ENCODE measurements around the gene CALD1. TPM values are rescaled to one million over a fixed set of nuclear protein-coding genes. Genes with fewer than 3 reads are reported as not detected.

The CALD1 gene
- total RNA-seq, 1 donor from 2014 or later, result 118 TPM

- no peak overlapping the region for H2AFZ ChIP-seq (replicated peaks)
- no peaks in the 10 kb centered on the region for H3F3A ChIP-seq (ENCODE audit: low read depth)
- H3K36me3 ChIP-seq, result no peaks in the 10 kb centered on the region
- no peak overlapping the region for H3K9ac ChIP-seq
- no peak for DNase-seq (ENCODE audit: low spot score)
- peaks cover 27% of the 10 kb centered on the region for H4K20me1 ChIP-seq (ENCODE audit: low read depth)
- Mint-ChIP-seq H3K36me3 (peaks cover 27% of the 10 kb centered on the region), H3K27ac (no peak overlapping the region), H3K4me1 (peaks cover 10% of the 10 kb centered on the region), H3K27me3 (ENCODE audit: insufficient read depth, low read depth) (no peaks in the 10 kb centered on the region), H3K9me3 (peaks cover 17% of the 10 kb centered on the region), H3K4me3 (no peak overlapping the region)
- H3K79me2 ChIP-seq (ENCODE audit: low read depth), result peaks cover 100% of the 10 kb centered on the region
- H3K27ac ChIP-seq, result no peak overlapping the region
- H3K4me3 ChIP-seq, result no peak overlapping the region
- H3K27me3 ChIP-seq, result no peaks in the 10 kb centered on the region
- no peaks in the 10 kb centered on the region for H3K9me3 ChIP-seq (ENCODE audit: low read depth)
- peaks cover 38% of the 10 kb centered on the region for H3K4me1 ChIP-seq
- no peak for TF ChIP-seq EZH2phosphoT487 (IDR thresholded peaks at IDR 0.05)
- no peak for TF ChIP-seq CTCF (IDR thresholded peaks at IDR 0.05)
- no peak for TF ChIP-seq EZH2 (IDR thresholded peaks at IDR 0.05)
- H3K4me2 ChIP-seq, result no peak overlapping the region
These were observed 118.5 kb downstream of the CALD1 start for GRCh38 chr7:134897936-134898335.

DNA sequence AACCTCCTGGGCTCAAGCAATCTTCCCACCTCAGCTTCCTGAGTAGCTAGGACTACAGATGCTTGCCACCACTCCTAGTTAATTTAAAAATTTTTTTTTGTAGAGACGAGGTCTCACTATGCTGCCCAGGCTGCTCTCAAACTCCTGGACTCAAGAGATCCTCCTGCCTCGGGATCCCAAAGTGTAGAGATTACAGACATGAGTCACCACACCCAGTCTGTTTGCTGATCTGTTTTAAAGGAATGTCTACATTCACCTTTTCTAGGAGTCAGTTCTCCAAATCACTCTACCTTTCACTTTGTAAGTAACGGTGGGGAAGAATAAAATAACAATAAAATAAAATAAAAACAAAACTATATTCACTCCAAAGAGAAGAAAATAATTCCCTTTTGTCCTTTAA, 120.3 kb downstream of the CALD1 start:
- no peaks in the 10 kb centered on the region for H3F3A ChIP-seq (ENCODE audit: low read depth)
- peaks cover 27% of the 10 kb centered on the region for H4K20me1 ChIP-seq (ENCODE audit: low read depth)
- Mint-ChIP-seq H3K4me3 (no peak overlapping the region), H3K36me3 (peaks cover 25% of the 10 kb centered on the region), H3K27ac (no peak overlapping the region), H3K4me1 (peaks cover 4% of the 10 kb centered on the region), H3K9me3 (peaks cover 13% of the 10 kb centered on the region), H3K27me3 (ENCODE audit: insufficient read depth, low read depth) (no peaks in the 10 kb centered on the region)
- no peak overlapping the region for H3K4me3 ChIP-seq
- H3K27me3 ChIP-seq, result no peaks in the 10 kb centered on the region
- peaks cover 26% of the 10 kb centered on the region for H3K4me1 ChIP-seq
- H2AFZ ChIP-seq (replicated peaks), result no peak overlapping the region
- H3K9me3 ChIP-seq (ENCODE audit: low read depth), result no peaks in the 10 kb centered on the region
- TF ChIP-seq CTCF (IDR thresholded peaks at IDR 0.05), result no peak
- no peak for TF ChIP-seq EZH2 (IDR thresholded peaks at IDR 0.05)
- TF ChIP-seq EZH2phosphoT487 (IDR thresholded peaks at IDR 0.05), result no peak
- H3K79me2 ChIP-seq (ENCODE audit: low read depth), result peaks cover 92% of the 10 kb centered on the region
- no peak for DNase-seq (ENCODE audit: low spot score)
- no peaks in the 10 kb centered on the region for H3K36me3 ChIP-seq
- H3K9ac ChIP-seq, result no peak overlapping the region
- no peak overlapping the region for H3K4me2 ChIP-seq
- H3K27ac ChIP-seq, result no peak overlapping the region

DNA sequence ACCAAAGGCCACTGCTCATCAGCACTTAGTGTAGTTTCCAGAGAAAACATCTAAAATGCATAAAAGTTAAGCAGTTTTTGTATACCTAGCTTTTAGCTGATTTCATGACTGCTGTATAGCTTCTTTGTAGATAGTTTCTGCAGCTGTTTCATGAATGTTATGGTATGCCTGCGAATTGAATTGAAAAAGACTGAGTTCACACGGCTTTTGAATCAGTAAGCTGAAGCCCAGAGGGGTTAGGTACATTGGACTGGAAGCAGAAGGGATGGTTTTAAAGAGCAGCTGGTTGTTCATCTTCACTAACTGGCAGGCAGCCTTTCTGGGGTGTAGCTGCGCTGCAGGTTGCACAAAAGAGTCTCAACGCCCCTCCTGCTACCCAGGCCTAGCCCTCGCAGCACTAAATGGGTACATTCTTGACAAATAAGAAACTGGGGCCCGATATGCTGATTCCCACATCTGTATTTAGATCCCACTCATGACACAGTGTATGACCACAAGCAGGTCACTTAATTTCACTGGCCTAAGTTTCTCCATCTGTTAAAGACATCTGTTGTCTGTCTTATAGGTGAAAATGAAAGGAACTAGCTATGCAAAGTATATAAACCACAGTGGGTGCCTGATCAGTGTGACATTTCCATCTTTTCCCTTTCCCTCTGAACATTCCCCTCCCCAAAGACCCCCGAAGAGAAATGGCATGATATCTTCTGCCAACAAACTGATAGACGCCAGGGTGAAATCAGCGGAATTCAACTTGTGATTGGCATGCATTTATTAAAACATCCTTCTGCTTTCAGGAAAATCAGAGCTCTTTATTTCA, 120.9 kb downstream of the CALD1 start:
- Mint-ChIP-seq H3K27ac (no peak overlapping the region), H3K4me1 (peaks cover 6% of the 10 kb centered on the region), H3K4me3 (no peak overlapping the region), H3K27me3 (ENCODE audit: insufficient read depth, low read depth) (no peaks in the 10 kb centered on the region), H3K9me3 (peaks cover 12% of the 10 kb centered on the region), H3K36me3 (peaks cover 24% of the 10 kb centered on the region)
- TF ChIP-seq EZH2 (IDR thresholded peaks at IDR 0.05) (no peak), EZH2phosphoT487 (IDR thresholded peaks at IDR 0.05) (no peak), CTCF (IDR thresholded peaks at IDR 0.05) (no peak)
- no peak overlapping the region for H3K4me2 ChIP-seq
- peaks cover 24% of the 10 kb centered on the region for H3K4me1 ChIP-seq
- no peaks in the 10 kb centered on the region for H3K36me3 ChIP-seq
- no peak overlapping the region for H3K9ac ChIP-seq
- H3F3A ChIP-seq (ENCODE audit: low read depth), result no peaks in the 10 kb centered on the region
- no peaks in the 10 kb centered on the region for H3K27me3 ChIP-seq
- DNase-seq (ENCODE audit: low spot score), result no peak
- H3K79me2 ChIP-seq (ENCODE audit: low read depth), result peaks cover 92% of the 10 kb centered on the region
- H3K27ac ChIP-seq, result no peak overlapping the region
- peaks cover 25% of the 10 kb centered on the region for H4K20me1 ChIP-seq (ENCODE audit: low read depth)
- H3K4me3 ChIP-seq, result no peak overlapping the region
- H2AFZ ChIP-seq (replicated peaks), result no peak overlapping the region
- no peaks in the 10 kb centered on the region for H3K9me3 ChIP-seq (ENCODE audit: low read depth)

Measured in neural progenitor cell (in vitro differentiated cells).